ENCODE results near the gene PIK3AP1.
"Not testable (repeated sequence)": the region's sequence is repeated elsewhere in the genome, so short reads cannot be mapped to it uniquely, and the experiment has no call there.

PIK3AP1 gene

GRCh38 chr10:96570983-96571964, 149.0 kb downstream of the PIK3AP1 start:
- DNase-seq, result no peak

GRCh38 chr10:96570511-96570910, 149.8 kb downstream of the PIK3AP1 start:
- no peak for DNase-seq

- DNase-seq, result no peak
Observed at GRCh38 chr10:96568402-96568801, 151.9 kb downstream of the PIK3AP1 start.

GRCh38 chr10:96565774-96566173, 154.5 kb downstream of the PIK3AP1 start:
- DNase-seq, result no peak

GRCh38 chr10:96560966-96561887, 159.1 kb downstream of the PIK3AP1 start:
- DNase-seq, result no peak

- no peak for DNase-seq
Observed at GRCh38 chr10:96560489-96560888, 159.8 kb downstream of the PIK3AP1 start.

GRCh38 chr10:96556003-96556402, 164.3 kb downstream of the PIK3AP1 start:
- DNase-seq, result no peak

GRCh38 chr10:96555330-96555729, 165.0 kb downstream of the PIK3AP1 start:
- DNase-seq, result no peak

- DNase-seq, result no peak
Observed at GRCh38 chr10:96548589-96548988, 171.7 kb downstream of the PIK3AP1 start.

- DNase-seq, result not testable (repeated sequence)
Observed at GRCh38 chr10:96545558-96545957, 174.8 kb downstream of the PIK3AP1 start.
